Mesothelial cell of epicardium (in vitro differentiated cells): ENCODE results near the gene NF1. TPM values are rescaled to one million over a fixed set of nuclear protein-coding genes. Genes with fewer than 3 reads are reported as not detected.
"Not testable (repeated sequence)": the region's sequence is repeated elsewhere in the genome, so short reads cannot be mapped to it uniquely, and the experiment has no call there.

Experiments used
- DNase-seq, 2 experiments: peaks; one replicate each; pipeline ENCODE4 v3.0.0; 2021; ENCODE audit warnings: low spot score in 2 of 2; ENCODE audit not compliant: unreplicated experiment in 2 of 2
- H3K27ac Mint-ChIP-seq: 2 replicates; pipeline ENCODE4 v1.8.0; 2021; ENCODE audit warnings: mixed read lengths
- H3K27me3 Mint-ChIP-seq: 2 replicates; pipeline ENCODE4 v1.8.0; 2021; ENCODE audit warnings: low read depth, mixed read lengths
- H3K36me3 Mint-ChIP-seq: 2 replicates; pipeline ENCODE4 v1.8.0; 2021; ENCODE audit warnings: mixed read lengths
- H3K4me1 Mint-ChIP-seq: 2 replicates; pipeline ENCODE4 v1.8.0; 2021; ENCODE audit warnings: mixed read lengths
- H3K4me3 Mint-ChIP-seq: 2 replicates; pipeline ENCODE4 v1.8.0; 2021; ENCODE audit warnings: mild to moderate bottlenecking, moderate library complexity, mixed read lengths
- H3K9me3 Mint-ChIP-seq: 2 replicates; pipeline ENCODE4 v1.8.0; 2021; ENCODE audit warnings: mixed read lengths
- CTCF ChIP-seq: fragments of 200-600 bp; sonication (generic); IDR thresholded peaks from one replicate; pipeline ENCODE4 v1.5.0; 2021; ENCODE audit warnings: antibody characterized with exemption; ENCODE audit not compliant: unreplicated experiment
- total RNA-seq: library from RNA; stranded (reverse); gene quantifications from 3 replicates; pipeline ENCODE4 v1.2.1, GENCODE V29; 2021

NF1 gene
- total RNA-seq, 1 donor from 2014 or later = 104 TPM

GRCh38 chr17:31381165-31381668 is 286.4 kb downstream of the NF1 start:
- H3K4me1 Mint-ChIP-seq = no peaks in the 10 kb centered on the region
- H3K4me3 Mint-ChIP-seq = no peak overlapping the region
- TF ChIP-seq CTCF = no peak
- no peak overlapping the region for H3K27ac Mint-ChIP-seq
- H3K27me3 Mint-ChIP-seq = no peaks in the 10 kb centered on the region
- peaks cover 12% of the 10 kb centered on the region for H3K36me3 Mint-ChIP-seq
- no peak for DNase-seq
- H3K9me3 Mint-ChIP-seq = no peaks in the 10 kb centered on the region

- not testable (repeated sequence) for H3K27ac Mint-ChIP-seq, H3K4me3 Mint-ChIP-seq, DNase-seq
Observed at GRCh38 chr17:31382668-31383275, 288.0 kb downstream of the NF1 start.

GRCh38 chr17:31383488-31383887 is 288.7 kb downstream of the NF1 start:
- not testable (repeated sequence) for H3K4me3 Mint-ChIP-seq, H3K27ac Mint-ChIP-seq, DNase-seq, H3K9me3 Mint-ChIP-seq, H3K27me3 Mint-ChIP-seq, H3K36me3 Mint-ChIP-seq, H3K4me1 Mint-ChIP-seq

More at GRCh38 chr17:31382668-31383275, 288.0 kb downstream of the NF1 start:
- H3K36me3 Mint-ChIP-seq, H3K4me1 Mint-ChIP-seq, H3K9me3 Mint-ChIP-seq, H3K27me3 Mint-ChIP-seq: not testable (repeated sequence)

- no peaks in the 10 kb centered on the region for H3K9me3 Mint-ChIP-seq
- peaks cover 4% of the 10 kb centered on the region for H3K36me3 Mint-ChIP-seq
- H3K27ac Mint-ChIP-seq = no peak overlapping the region
- no peak for DNase-seq
- H3K4me1 Mint-ChIP-seq = no peaks in the 10 kb centered on the region
- no peak for TF ChIP-seq CTCF
- no peak overlapping the region for H3K4me3 Mint-ChIP-seq
- peaks cover 27% of the 10 kb centered on the region for H3K27me3 Mint-ChIP-seq
Observed at GRCh38 chr17:31385428-31386285, 290.9 kb downstream of the NF1 start.

GRCh38 chr17:31386542-31387075 is 291.8 kb downstream of the NF1 start:
- DNase-seq = no peak
- Mint-ChIP-seq H3K27ac (no peak overlapping the region), H3K27me3 (peaks cover 32% of the 10 kb centered on the region), H3K4me3 (no peak overlapping the region), H3K36me3 (peaks cover 4% of the 10 kb centered on the region), H3K9me3 (no peaks in the 10 kb centered on the region), H3K4me1 (no peaks in the 10 kb centered on the region)
- no peak for TF ChIP-seq CTCF

- DNase-seq = no peak
- no peak overlapping the region for H3K27ac Mint-ChIP-seq
- no peaks in the 10 kb centered on the region for H3K4me1 Mint-ChIP-seq
- no peak overlapping the region for H3K4me3 Mint-ChIP-seq
- no peak for TF ChIP-seq CTCF
- H3K36me3 Mint-ChIP-seq = peaks cover 4% of the 10 kb centered on the region
- peaks cover 37% of the 10 kb centered on the region for H3K27me3 Mint-ChIP-seq
- H3K9me3 Mint-ChIP-seq = no peaks in the 10 kb centered on the region
Observed at GRCh38 chr17:31387438-31387837, 292.7 kb downstream of the NF1 start.
